Ovary (tissue), 9 donors: ENCODE measurements around the gene PRLH. TPM values are rescaled to one million over a fixed set of nuclear protein-coding genes. Genes with fewer than 3 reads are reported as not detected.

Experiments used
- DNase-seq, 5 donors: peaks; one replicate each; pipeline ENCODE4 v3.0.0-alpha.2; 2019 to 2020
- H3K27ac ChIP-seq, 2 donors: fragments of 200-600 bp; one replicate each; pipeline versions ENCODE4 v1.5.1 to v1.8.0; 2019 to 2022
- H3K27me3 ChIP-seq: fragments of 200-600 bp; one replicate; pipeline ENCODE4 v1.8.0; 2022
- H3K36me3 ChIP-seq: fragments of 200-600 bp; sonication (generic); one replicate; pipeline ENCODE4 v1.5.1; 2019
- H3K4me1 ChIP-seq: one replicate; pipeline ENCODE4 v1.8.1; 2013; ENCODE audit warnings: mild to moderate bottlenecking, moderate library complexity; ENCODE audit not compliant: insufficient read depth
- H3K4me3 ChIP-seq: fragments of 200-600 bp; sonication (generic); one replicate; pipeline ENCODE4 v1.5.1; 2017
- H3K9me3 ChIP-seq, 2 donors: fragments of 200-600 bp in 1 of 2; sonication (generic) in 1 of 2; one replicate each; pipeline versions ENCODE4 v1.5.1 to v1.8.1; 2013 to 2019; ENCODE audit warnings: mild to moderate bottlenecking in 1 of 2, moderate library complexity in 1 of 2
- CTCF ChIP-seq, 3 donors: fragments of 450-650 bp in 2 of 3; fragments of 200-600 bp in 1 of 3; IDR thresholded peaks; one replicate each; pipeline versions ENCODE4 v1.5.1 to v1.8.0; 2016 to 2022; ENCODE audit warnings: antibody characterized with exemption in 3 of 3, mild to moderate bottlenecking in 1 of 3
- EP300 ChIP-seq: sonication (generic); formaldehyde crosslinking; IDR thresholded peaks from one replicate; pipeline ENCODE4 v1.6.1; 2017; ENCODE audit warnings: antibody characterized with exemption
- POLR2A ChIP-seq: fragments of 450-650 bp; IDR thresholded peaks from one replicate; pipeline ENCODE4 v1.6.1; 2017; ENCODE audit warnings: antibody characterized with exemption, mild to moderate bottlenecking, moderate library complexity
- WGBS, 3 donors: extraction: QIAGEN DNeasy Blood & Tissue Kit in 1 of 3; methylation state at CpG; one replicate each; pipeline versions ENCODE4 v1.1.5 to v1.1.7; 2013 to 2017; 5-methylcytosine and 5-hydroxymethylcytosine counted together
- intact Hi-C, 4 donors: fragments of 100-400 bp; cut with DNase I; formaldehyde crosslinking; loops; one replicate each; pipeline versions ENCODE4 v1.11.0 to v1.15.1; 2022 to 2023
- polyA plus RNA-seq, 2 donors: library from polyadenylated mRNA; stranded (reverse); fragments of 200-250 nt in 1 of 2; fragments of 350-450 nt in 1 of 2; fragmentation: Illumina TruSeq in 1 of 2; extraction: RNeasy Lipid Tissue Mini Kit (QIAGEN cat#74804) in 1 of 2; gene quantifications; one replicate each; pipeline ENCODE4 v1.2.3, GENCODE V29; 2013 to 2014
- total RNA-seq, 7 donors: library from RNA; depleted of rRNA in 2 of 7; stranded (reverse); fragments of >200 nt in 2 of 7; fragmentation: NEBNext Ultra II Directional in 3 of 7; extraction: Animal tissue kit (Norgen Biotek cat#: 25700) in 3 of 7; gene quantifications; one replicate each; pipeline versions ENCODE4 v1.1.0 to v1.2.4, GENCODE V29; 2016 to 2023
- donor health status: DM: no; HTN: no; CAD: no; lungs with moderate emphysema.
- donor health status: DM: no; HTN: no; CAD: no.
- donor health status: Bipolar disorder and iron deficiency.
- donor health status: DM: yes; HTN: yes; CAD: no.
- donor health status: DM: no; HTN: no; CAD: no.
- donor health status: DM: yes; HTN: yes; CAD: no.

PRLH gene
- total and polyA plus RNA-seq, 9 donors: not detected

GRCh38 chr2:237585590-237586221 lies 19.3 kb downstream of the PRLH start:
- 81 to 89% (median 89%) methylated on average over 15 of the region's 15 CpGs for WGBS, 3 donors
- no peaks in the 10 kb centered on the region for H3K27me3 ChIP-seq
- peak in 2 of 5 donors; percentile 16 to 24 for DNase-seq
- TF ChIP-seq EP300 (no peak), POLR2A (no peak), CTCF (IDR thresholded peaks at IDR 0.05) (no peak)
- no peaks in the 10 kb centered on the region for H3K9me3 ChIP-seq
- H3K36me3 ChIP-seq: no peaks in the 10 kb centered on the region
- no peak overlapping the region for H3K27ac ChIP-seq
- intact Hi-C loops: loop anchor here in 1 of 4 donors (10.0 kb wide), 1 partner anchor 159 kb away; no protein-coding TSS in a partner anchor
- H3K4me3 ChIP-seq: no peak overlapping the region
- H3K4me1 ChIP-seq: peaks cover 9% of the 10 kb centered on the region

GRCh38 chr2:237588044-237588696 lies 21.8 kb downstream of the PRLH start:
- TF ChIP-seq CTCF (IDR thresholded peaks at IDR 0.05): no peak
- no peak for TF ChIP-seq EP300
- no peak for TF ChIP-seq POLR2A
- no peaks in the 10 kb centered on the region for H3K27me3 ChIP-seq
- H3K9me3 ChIP-seq: no peaks in the 10 kb centered on the region
- no peaks in the 10 kb centered on the region for H3K36me3 ChIP-seq
- no peak overlapping the region for H3K4me3 ChIP-seq
- intact Hi-C loops: loop anchor here in 1 of 4 donors (10.0 kb wide), 1 partner anchor 157 kb away; no protein-coding TSS in a partner anchor
- 89 to 94% (median 93%) methylated on average over 9 of the region's 9 CpGs for WGBS, 3 donors
- H3K4me1 ChIP-seq: peaks cover 2% of the 10 kb centered on the region
- no peak overlapping the region for H3K27ac ChIP-seq
- DNase-seq: peak in 1 of 5 donors; percentile 13

- H3K27ac ChIP-seq: no peak within 1 kb of the TSS
- 48 to 53% (median 51%) methylated on average over 16 of the region's 16 CpGs for WGBS, 3 donors
- peak in 3 of 5 donors; percentile 22 to 55 (median 25) for DNase-seq
- H3K4me1 ChIP-seq: peaks cover 2% of the 10 kb centered on the region
- no peaks in the 10 kb centered on the region for H3K9me3 ChIP-seq
- intact Hi-C loops: loop anchor here in 1 of 4 donors (5.0 kb wide), 1 partner anchor 157 kb away; no protein-coding TSS in a partner anchor
- TF ChIP-seq POLR2A (no peak), CTCF (IDR thresholded peaks at IDR 0.05) (no peak), EP300 (no peak)
- no peak within 1 kb of the TSS for H3K4me3 ChIP-seq
- no peaks in the 10 kb centered on the region for H3K27me3 ChIP-seq
- H3K36me3 ChIP-seq: no peaks in the 10 kb centered on the region
Observed at GRCh38 chr2:237590272-237591140, 24.1 kb downstream of the PRLH start, which contains the start of gene RAB17. TSS of gene RAB17 (minus strand) at chr2:237590734. CDS start at chr2:237586154, 4,580 bp downstream.
